Astrocyte (in vitro differentiated cells and primary cell): Measurements from ENCODE around the gene RCL1. TPM values are rescaled to one million over a fixed set of nuclear protein-coding genes. Genes with fewer than 3 reads are reported as not detected.

Experiments used
- DNase-seq: peaks from one replicate; pipeline ENCODE4 v3.0.0-alpha.2; 2010; ENCODE audit warnings: low read depth
- FAIRE-seq: peaks from 2 replicates; lab custom pipeline; 2011; peaks lifted over from hg19 to GRCh38; lab: Jason Lieb, UNC
- H2AFZ ChIP-seq: 2 replicates; pipeline ENCODE4 v1.6.0; 2012; ENCODE audit warnings: low read depth, low read length, inconsistent platforms
- H3K27ac ChIP-seq: 2 replicates; pipeline ENCODE4 v1.5.1; 2011; ENCODE audit warnings: low read depth, low read length, inconsistent platforms
- H3K27me3 ChIP-seq: 2 replicates; pipeline ENCODE4 v1.6.0; 2011; ENCODE audit warnings: low read length, inconsistent platforms; ENCODE audit not compliant: insufficient read depth
- H3K36me3 ChIP-seq: 2 replicates; pipeline ENCODE4 v1.5.1; 2011; ENCODE audit warnings: low read length, inconsistent platforms; ENCODE audit not compliant: insufficient read depth
- H3K4me1 ChIP-seq: 2 replicates; pipeline ENCODE4 v1.5.1; 2011; ENCODE audit warnings: low read length, inconsistent platforms; ENCODE audit not compliant: insufficient read depth
- H3K4me2 ChIP-seq: 2 replicates; pipeline ENCODE4 v1.6.0; 2012; ENCODE audit warnings: low read length, inconsistent platforms
- H3K4me3 ChIP-seq: 2 replicates; pipeline ENCODE4 v1.5.1; 2011; ENCODE audit warnings: low read depth, mild to moderate bottlenecking, low read length, inconsistent platforms; ENCODE audit not compliant: insufficient read depth
- H3K79me2 ChIP-seq: 2 replicates; pipeline ENCODE4 v1.6.0; 2012; ENCODE audit warnings: mild to moderate bottlenecking, low read length, inconsistent platforms; ENCODE audit not compliant: insufficient read depth
- H3K9ac ChIP-seq: 2 replicates; pipeline ENCODE4 v1.6.0; 2012; ENCODE audit warnings: mild to moderate bottlenecking, low read length, inconsistent platforms
- H3K9me3 ChIP-seq: 2 replicates; pipeline ENCODE4 v1.5.1; 2012; ENCODE audit warnings: low read depth, mild to moderate bottlenecking, low read length, inconsistent platforms; ENCODE audit not compliant: insufficient read depth
- H4K20me1 ChIP-seq: 2 replicates; pipeline ENCODE4 v1.6.0; 2012; ENCODE audit warnings: low read length, inconsistent platforms; ENCODE audit not compliant: insufficient read depth
- H3K27ac Mint-ChIP-seq: one replicate; pipeline ENCODE4 v1.8.0; 2021; ENCODE audit warnings: mild to moderate bottlenecking, mixed read lengths; ENCODE audit not compliant: unreplicated experiment
- H3K27me3 Mint-ChIP-seq: one replicate; pipeline ENCODE4 v1.8.0; 2021; ENCODE audit warnings: low read depth, mixed read lengths; ENCODE audit not compliant: unreplicated experiment
- H3K36me3 Mint-ChIP-seq: one replicate; pipeline ENCODE4 v1.8.0; 2021; ENCODE audit warnings: low read depth, mixed read lengths; ENCODE audit not compliant: unreplicated experiment
- H3K4me1 Mint-ChIP-seq: one replicate; pipeline ENCODE4 v1.8.0; 2021; ENCODE audit warnings: low read depth, mixed read lengths; ENCODE audit not compliant: unreplicated experiment
- H3K4me3 Mint-ChIP-seq: one replicate; pipeline ENCODE4 v1.8.0; 2021; ENCODE audit warnings: mild to moderate bottlenecking, moderate library complexity, mixed read lengths; ENCODE audit not compliant: unreplicated experiment
- H3K9me3 Mint-ChIP-seq: one replicate; pipeline ENCODE4 v1.8.0; 2021; ENCODE audit warnings: mild to moderate bottlenecking, mixed read lengths; ENCODE audit not compliant: unreplicated experiment
- CTCF ChIP-seq: IDR thresholded peaks from 2 replicates; pipeline ENCODE4 v1.5.1; 2011; ENCODE audit warnings: low read depth, mild to moderate bottlenecking, inconsistent platforms, low read length, moderate library complexity; ENCODE audit not compliant: insufficient read depth
- EZH2 ChIP-seq: IDR thresholded peaks from 2 replicates; pipeline ENCODE4 v1.6.1; 2012; ENCODE audit warnings: mild to moderate bottlenecking, low read length, inconsistent platforms; ENCODE audit not compliant: insufficient read depth
- total RNA-seq: library from RNA; stranded (reverse); gene quantifications from 2 replicates; pipeline ENCODE4 v1.2.1, GENCODE V29; 2021

RCL1 gene
- total RNA-seq, 1 donor from 2014 or later, result 22.3 TPM

DNA sequence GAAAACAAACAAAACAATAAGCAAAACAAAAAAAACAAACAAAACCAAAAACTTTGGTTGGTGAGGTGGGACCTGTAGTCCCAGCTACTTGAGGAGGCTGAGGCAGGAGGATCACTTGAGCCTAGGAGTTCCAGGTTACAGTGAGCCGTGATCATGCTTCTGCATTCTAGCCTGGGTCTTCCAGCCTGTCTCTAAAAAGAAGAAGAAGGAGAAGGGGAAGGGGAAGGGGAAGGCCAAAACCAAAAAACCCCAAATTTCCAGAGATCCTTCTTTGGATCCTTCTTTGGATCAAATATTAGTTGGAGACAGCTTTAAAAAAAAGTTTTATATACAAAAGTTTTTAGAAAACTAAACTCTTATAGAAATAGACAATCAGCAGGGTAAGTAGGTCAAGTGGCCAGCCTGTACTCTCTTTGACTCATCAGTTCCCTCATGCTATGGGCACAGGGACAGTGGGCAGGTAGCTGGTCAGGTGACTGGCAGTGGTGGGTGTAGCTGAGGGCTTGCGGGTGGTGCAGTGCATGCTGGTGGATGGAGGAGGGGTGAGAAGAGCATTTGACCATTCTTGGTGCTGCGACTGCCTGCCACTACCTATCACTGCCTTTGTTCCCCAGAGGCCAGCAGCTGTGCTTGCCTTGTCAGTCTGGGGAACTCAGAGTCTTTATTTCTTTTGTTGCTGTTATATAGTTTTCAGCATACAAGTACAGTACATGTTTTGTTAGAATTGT lies 12.6 kb downstream of the RCL1 start:
- peaks cover 96% of the 10 kb centered on the region for H3K79me2 ChIP-seq
- TF ChIP-seq EZH2 (no peak), CTCF (no peak)

GRCh38 chr9:4810565-4810964 lies 17.8 kb downstream of the RCL1 start:
- DNase-seq, result no peak
- TF ChIP-seq CTCF (no peak), EZH2 (no peak)
- H3K9me3 ChIP-seq, result no peaks in the 10 kb centered on the region
- no peaks in the 10 kb centered on the region for H3K4me1 Mint-ChIP-seq
- H3K36me3 Mint-ChIP-seq, result peaks cover 10% of the 10 kb centered on the region
- no peaks in the 10 kb centered on the region for H3K27me3 Mint-ChIP-seq
- H3K4me2 ChIP-seq, result no peak overlapping the region
- no peak for FAIRE-seq
- no peak overlapping the region for H3K9ac ChIP-seq
- H3K27ac ChIP-seq, result no peak overlapping the region
- H3K27ac Mint-ChIP-seq, result no peak overlapping the region
- H2AFZ ChIP-seq, result no peak overlapping the region
- peaks cover 86% of the 10 kb centered on the region for H3K79me2 ChIP-seq
- H3K4me3 ChIP-seq, result no peak overlapping the region
- peaks cover 27% of the 10 kb centered on the region for H4K20me1 ChIP-seq
- no peaks in the 10 kb centered on the region for H3K4me1 ChIP-seq
- H3K4me3 Mint-ChIP-seq, result no peak overlapping the region
- peaks cover 2% of the 10 kb centered on the region for H3K9me3 Mint-ChIP-seq
- no peaks in the 10 kb centered on the region for H3K27me3 ChIP-seq
- no peaks in the 10 kb centered on the region for H3K36me3 ChIP-seq

More for the DNA sequence above, 12.6 kb downstream of the RCL1 start:
- H2AFZ ChIP-seq, result no peak overlapping the region
- H3K9me3 ChIP-seq, result no peaks in the 10 kb centered on the region
- H3K4me2 ChIP-seq, result no peak overlapping the region
- DNase-seq, result no peak
- H3K27ac Mint-ChIP-seq, result no peak overlapping the region
- no peak overlapping the region for H3K9ac ChIP-seq
- H3K4me1 Mint-ChIP-seq, result no peaks in the 10 kb centered on the region
- no peaks in the 10 kb centered on the region for H3K27me3 ChIP-seq
- no peaks in the 10 kb centered on the region for H3K27me3 Mint-ChIP-seq
- peaks cover 11% of the 10 kb centered on the region for H3K36me3 Mint-ChIP-seq
- H3K4me3 ChIP-seq, result no peak overlapping the region
- no peaks in the 10 kb centered on the region for H3K4me1 ChIP-seq
- H3K27ac ChIP-seq, result no peak overlapping the region
- H3K36me3 ChIP-seq, result no peaks in the 10 kb centered on the region
- H3K4me3 Mint-ChIP-seq, result no peak overlapping the region
- no peak for FAIRE-seq
- peaks cover 44% of the 10 kb centered on the region for H4K20me1 ChIP-seq
- no peaks in the 10 kb centered on the region for H3K9me3 Mint-ChIP-seq

DNA sequence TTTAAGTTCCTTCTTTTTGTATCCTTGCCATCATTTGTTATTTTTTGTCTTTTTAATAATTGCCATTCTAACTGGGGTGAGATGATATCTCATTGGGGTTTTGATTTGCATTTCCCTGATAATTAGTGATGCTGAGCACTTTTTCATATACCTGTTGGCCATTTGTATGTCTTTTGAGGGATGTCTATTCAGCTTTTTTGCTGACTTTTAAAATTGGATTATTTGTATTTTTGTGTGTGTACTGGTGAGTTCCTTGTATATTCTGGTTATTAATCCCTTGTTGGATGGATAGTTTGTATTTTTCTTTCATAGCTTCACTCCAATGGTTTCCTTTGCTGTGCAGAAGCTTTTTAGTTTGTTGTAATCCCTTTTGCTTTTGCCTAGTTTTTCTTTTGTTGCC lies 19.1 kb downstream of the RCL1 start:
- Histone ChIP-seq H3K27me3 (no peaks in the 10 kb centered on the region), H3K79me2 (peaks cover 80% of the 10 kb centered on the region), H3K4me2 (no peak overlapping the region), H2AFZ (no peak overlapping the region), H3K4me3 (no peak overlapping the region), H3K9ac (no peak overlapping the region), H4K20me1 (peaks cover 30% of the 10 kb centered on the region), H3K9me3 (no peaks in the 10 kb centered on the region), H3K4me1 (no peaks in the 10 kb centered on the region), H3K27ac (no peak overlapping the region), H3K36me3 (no peaks in the 10 kb centered on the region)
- no peak for TF ChIP-seq CTCF
- TF ChIP-seq EZH2, result no peak
- DNase-seq (no peak), FAIRE-seq (no peak)
- Mint-ChIP-seq H3K27ac (no peak overlapping the region), H3K4me3 (no peak overlapping the region), H3K36me3 (peaks cover 8% of the 10 kb centered on the region), H3K4me1 (peaks cover 3% of the 10 kb centered on the region), H3K27me3 (no peaks in the 10 kb centered on the region), H3K9me3 (peaks cover 2% of the 10 kb centered on the region)
